Activated CD4-positive, alpha-beta T cell treated with anti-CD3 and anti-CD28 coated beads for 24 hours (primary cell): Measurements from ENCODE around the gene RSPH10B2.
"Not testable (repeated sequence)": the region's sequence is repeated elsewhere in the genome, so short reads cannot be mapped to it uniquely, and the experiment has no call there.

Experiments
- DNase-seq, 2 donors: peaks; one replicate each; pipeline ENCODE4 v3.0.0-alpha.2; 2020; ENCODE audit warnings: low read depth in 2 of 2

Gene RSPH10B2

GRCh38 chr7:6753964-6754363 lies at the start of gene RSPH10B2:
TSS of gene RSPH10B2 (plus strand) at chr7:6754103. CDS start at chr7:6757678, 3,575 bp downstream.
- DNase-seq, result not testable (repeated sequence)

GRCh38 chr7:6705959-6706665 lies 47.8 kb upstream of the RSPH10B2 start:
- DNase-seq, result no peak

GRCh38 chr7:6706666-6707407 lies 47.1 kb upstream of the RSPH10B2 start, which contains the start of gene ZNF12:
TSS of gene ZNF12 (minus strand) at chr7:6706947. CDS start at chr7:6705173, 1,774 bp downstream.
- DNase-seq, result peak; percentile 91 to 93

DNA sequence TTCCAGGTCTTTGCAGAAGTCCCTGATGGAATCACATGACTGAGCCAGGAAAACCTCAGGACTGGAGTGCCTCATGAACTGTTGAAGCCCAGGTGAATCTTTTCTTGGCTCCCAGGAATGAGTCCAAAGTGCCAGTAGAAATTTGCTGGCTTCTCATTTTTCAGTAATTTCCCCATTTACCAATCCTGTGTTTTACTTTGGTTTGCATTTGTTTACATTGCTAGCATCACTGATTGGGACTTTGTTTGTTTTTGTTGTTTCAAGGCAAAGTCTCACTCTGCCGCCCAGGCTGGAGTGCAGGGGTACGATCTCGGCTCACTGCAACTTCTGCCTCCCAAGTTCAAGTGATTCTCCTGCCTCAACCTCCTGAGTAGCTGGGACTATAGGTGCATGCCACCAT lies 45.6 kb upstream of the RSPH10B2 start:
- no peak for DNase-seq

- DNase-seq, result no peak
These were observed 44.1 kb upstream of the RSPH10B2 start for GRCh38 chr7:6709808-6710207.

GRCh38 chr7:6714360-6714759 lies 39.5 kb upstream of the RSPH10B2 start:
- no peak for DNase-seq

DNA sequence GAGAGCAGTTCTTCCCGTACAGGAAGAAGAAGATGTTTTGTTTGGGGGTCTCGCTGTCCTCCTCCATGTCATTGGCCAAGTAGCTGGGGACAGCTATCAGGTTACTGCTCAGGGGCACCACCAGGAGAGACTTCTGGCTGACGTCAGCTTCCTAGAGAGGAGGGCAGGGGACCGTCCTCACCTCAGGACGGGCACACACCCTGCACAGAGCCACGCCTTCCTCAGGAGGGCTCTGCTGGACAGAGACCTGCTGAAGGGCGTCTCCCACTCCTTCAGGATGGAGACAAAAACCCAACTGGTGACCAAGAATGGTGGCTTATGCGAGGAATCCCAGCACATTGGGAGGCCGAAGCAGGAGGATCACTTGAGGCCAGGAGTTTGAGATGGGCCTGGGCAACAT lies 38.0 kb upstream of the RSPH10B2 start:
- DNase-seq, result not testable (repeated sequence)

DNA sequence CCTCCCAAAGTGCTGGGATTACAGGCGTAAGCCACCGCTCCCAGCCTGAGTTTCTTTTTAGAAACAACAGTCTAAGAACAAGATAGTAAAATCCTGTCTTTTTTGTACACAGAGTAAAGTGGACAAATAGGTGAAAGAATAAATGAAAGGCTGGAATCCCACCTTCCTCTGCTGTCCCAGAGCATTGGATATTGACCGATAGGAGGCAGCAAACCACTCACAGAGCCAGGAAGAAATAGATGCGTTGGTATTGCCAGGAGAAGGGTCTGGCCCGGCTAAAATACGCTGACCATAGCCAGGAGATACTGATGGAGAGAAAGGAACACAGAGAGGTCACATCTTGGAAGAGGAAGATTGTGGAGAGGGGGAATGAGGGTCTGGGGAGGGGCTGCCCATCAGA lies 35.8 kb upstream of the RSPH10B2 start:
- no peak for DNase-seq

GRCh38 chr7:6724351-6724750 lies 29.6 kb upstream of the RSPH10B2 start:
- DNase-seq, result not testable (repeated sequence)

GRCh38 chr7:6725003-6725402 lies 28.9 kb upstream of the RSPH10B2 start:
- no peak for DNase-seq

DNA sequence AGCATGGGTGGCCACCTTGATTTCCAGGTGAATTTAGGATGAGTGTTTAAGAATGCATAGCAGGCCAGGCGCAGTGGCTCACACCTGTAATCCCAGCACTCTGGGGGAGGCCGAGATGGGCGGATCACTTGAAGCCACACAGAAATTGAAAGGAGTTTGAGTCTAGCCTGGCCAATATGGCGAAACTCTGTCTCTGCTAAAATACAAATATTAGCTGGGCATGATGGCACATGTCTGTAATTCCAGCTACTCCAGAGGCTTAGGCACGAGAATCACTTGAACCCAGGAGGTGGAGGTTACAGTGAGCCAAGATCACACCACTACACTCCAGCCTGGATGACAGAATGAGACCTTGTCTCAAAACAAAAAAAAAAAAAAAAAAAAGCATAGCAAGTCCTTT lies 27.6 kb upstream of the RSPH10B2 start:
- not testable (repeated sequence) for DNase-seq

DNA sequence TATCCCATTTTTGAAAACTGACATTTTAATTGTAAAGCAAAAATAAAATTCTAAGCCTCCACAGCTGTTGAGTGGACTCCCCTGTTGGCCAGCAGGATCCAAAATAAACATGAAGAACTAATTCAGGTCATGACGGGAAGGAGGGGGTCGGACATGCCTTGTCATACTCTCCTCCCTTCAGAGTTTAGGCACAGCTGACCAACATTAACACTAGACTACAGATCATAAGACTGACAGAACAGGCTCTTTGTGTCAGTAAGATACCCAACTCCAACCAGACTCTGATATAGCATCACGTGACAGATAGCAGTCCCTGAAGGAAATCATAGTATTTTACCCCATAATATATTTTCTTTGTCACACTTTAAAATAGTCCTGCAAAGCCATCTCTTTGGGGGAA lies 26.2 kb upstream of the RSPH10B2 start:
- DNase-seq, result no peak

DNA sequence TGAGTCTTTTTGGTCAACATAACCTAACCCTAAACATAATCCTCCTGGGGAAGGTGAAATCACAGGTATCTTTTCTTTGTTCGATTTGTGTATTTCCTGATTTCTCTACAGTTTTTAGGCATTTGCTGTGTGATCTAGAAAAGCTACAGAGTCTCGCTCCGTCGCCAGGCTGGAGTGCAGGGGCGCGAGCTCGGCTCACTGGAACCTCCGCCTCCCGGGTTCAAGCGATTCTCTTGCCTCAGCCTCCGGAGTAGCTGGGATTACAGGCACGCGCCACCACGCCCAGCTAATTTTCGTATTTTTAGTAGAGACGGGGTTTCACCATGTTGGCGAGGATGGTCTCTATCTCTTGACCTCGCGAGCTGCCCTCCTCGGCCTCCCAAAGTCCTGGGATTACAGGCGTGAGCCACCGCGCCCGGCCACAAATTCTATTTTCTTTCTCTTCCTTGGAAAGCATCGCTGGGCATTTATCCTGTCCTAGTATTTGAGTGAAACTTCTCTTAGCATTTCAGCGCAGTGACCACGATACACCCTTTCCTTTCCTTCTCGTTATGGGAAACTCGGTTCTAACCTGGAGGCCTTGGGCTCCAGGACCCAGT lies 24.9 kb upstream of the RSPH10B2 start:
- not testable (repeated sequence) for DNase-seq

DNA sequence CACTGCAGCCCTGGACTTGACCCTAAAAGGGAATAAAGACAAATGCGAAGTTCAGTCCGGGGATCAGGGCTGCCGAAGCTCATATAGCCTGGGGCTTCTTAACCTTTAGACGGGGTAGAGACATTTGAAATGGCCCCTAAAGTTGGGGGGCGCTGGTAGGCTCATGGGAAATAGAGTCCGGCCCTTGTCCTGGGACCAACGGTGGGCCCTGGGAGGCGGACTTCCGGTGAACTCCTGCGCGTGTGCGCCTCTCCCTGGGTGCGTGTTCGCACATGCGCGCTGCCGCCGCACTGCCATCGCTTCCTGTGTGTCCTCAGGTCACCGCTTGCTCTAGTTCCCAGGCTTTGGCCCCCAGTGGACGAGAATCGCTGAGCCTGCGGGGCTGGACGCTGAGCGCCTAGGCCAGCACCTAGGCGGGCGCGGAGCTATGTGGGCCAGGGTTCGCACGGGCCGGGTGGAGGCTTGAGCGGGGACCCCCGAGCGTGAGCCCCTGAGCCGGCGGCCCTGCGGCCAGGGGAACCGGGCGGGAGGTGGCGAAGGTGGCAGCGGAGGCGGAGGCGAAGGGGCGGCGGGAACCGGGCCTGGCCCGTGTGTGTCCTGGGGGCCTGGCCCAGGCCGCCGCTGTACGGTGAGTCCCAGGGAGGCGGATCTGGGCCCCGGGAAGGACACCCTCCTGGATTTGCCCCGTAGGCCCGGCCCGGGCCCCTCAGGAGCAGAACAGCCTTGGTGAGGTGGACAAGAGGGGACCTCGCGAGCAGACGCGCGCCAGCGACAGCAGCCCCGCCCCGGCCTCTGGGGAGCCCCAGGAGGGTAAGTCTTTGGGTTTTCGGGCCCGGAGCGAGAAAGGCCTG lies 24.2 kb upstream of the RSPH10B2 start:
- DNase-seq, result peak; percentile 65 to 77

GRCh38 chr7:6730343-6730633 lies 23.6 kb upstream of the RSPH10B2 start:
- DNase-seq, result no peak

GRCh38 chr7:6738415-6738814 lies 15.5 kb upstream of the RSPH10B2 start:
- DNase-seq, result not testable (repeated sequence)

DNA sequence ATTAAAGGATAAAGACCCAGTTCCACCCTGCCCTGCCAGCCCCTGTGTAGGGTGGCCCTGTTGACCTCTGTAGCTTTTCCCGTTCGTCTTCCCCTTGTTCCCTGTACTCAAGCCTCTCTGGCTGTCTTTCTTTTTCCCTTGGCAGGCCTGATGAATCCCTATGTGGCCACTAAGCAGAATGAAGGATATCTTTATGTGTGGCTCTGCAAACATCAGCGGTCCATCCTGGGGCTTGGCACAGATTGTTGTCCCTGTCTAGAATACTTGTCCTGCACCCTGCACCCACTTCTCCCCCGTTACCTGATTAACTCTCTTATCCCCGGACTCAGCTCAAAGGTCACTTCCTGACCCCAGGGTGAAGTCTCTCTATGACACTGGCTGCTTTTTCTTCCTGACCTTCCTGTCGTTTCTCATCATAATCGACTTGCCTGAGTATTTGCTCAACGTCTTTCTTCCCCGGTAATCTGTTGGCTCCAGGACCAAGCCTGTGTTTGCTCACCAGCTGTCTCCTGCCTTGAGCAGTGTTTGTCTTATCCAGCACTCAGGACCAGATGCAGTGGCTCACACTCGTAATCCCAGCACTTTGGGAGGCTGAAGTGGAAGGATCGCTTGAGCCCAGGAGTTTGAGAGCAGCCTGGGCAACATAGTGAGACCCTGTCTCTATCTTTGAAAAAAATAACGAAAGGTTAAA lies 9.3 kb upstream of the RSPH10B2 start:
- not testable (repeated sequence) for DNase-seq

DNA sequence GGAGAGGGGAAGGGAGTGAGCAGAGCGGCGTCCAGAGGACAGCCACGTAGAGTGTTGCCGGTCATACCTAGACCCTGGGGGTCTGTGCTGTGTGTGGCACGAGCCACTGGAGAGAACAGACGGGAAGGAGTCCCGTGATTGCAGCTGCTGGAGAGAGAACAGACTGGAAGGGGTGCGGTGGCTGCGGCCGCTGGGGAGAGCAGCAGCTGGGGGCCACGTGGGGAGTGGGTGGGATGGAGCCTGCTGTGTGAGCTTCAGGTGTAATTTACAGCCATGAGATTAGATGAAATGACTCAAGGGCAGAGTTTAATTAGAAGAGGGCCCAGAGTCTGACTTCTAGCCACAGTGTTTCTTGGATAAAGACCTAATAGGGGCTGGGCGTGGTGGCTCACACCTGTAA lies 4.6 kb upstream of the RSPH10B2 start:
- DNase-seq, result not testable (repeated sequence)

DNA sequence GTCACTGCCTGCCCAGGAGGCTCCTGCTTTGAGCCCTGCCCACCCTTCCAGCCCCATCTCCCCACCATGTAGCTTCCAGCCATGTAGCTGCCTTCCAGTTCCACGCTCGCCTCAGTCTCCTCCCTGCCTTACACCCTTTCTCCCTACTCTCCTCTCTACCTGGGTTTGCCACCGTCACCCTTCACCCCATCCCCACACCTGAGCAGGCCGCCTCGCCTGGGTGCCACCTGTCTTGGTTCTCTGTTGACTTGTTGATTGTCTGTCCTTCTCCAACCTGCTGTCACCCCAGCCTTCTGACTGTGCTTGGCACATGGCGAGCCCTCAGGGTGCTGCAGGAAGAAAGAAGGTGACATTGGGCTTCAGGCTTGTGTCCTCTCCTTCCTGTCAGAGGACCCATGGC lies 3.7 kb upstream of the RSPH10B2 start:
- not testable (repeated sequence) for DNase-seq

GRCh38 chr7:6761186-6761585 lies 7.3 kb downstream of the RSPH10B2 start:
- not testable (repeated sequence) for DNase-seq

DNA sequence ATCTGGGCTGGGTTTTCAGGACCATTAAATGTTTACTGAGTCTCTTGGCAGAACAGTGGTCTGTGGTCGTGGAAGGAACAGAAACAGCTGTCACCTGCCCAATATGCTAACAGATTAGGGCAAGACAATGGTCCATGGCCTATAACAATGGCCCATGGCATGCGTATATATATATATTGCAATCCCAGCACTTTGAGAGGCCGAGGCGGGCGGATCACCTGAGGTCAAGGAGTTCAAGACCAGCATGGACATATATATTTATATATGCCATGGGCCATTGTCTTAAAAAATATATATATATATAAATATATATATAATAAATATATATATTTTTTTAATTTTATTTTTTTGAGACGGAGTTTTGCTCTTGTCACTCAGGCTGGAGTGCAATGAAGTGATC lies 27.7 kb downstream of the RSPH10B2 start:
- DNase-seq, result not testable (repeated sequence)
